ENCODE measurements around the gene PRKAG3.

GRCh38 chr2:218854860-218855259, 23.3 kb upstream of the PRKAG3 start:
- no peak for TF ChIP-seq CTCF (conservative IDR thresholded peaks at IDR 0.05; ENCODE audit: low read depth, low read length)
- no peak for TF ChIP-seq EZH2 (IDR thresholded peaks at IDR 0.05; ENCODE audit: borderline replicate concordance, low read depth, low read length, poor library complexity, severe bottlenecking)
